Measurements from ENCODE around the gene SAPCD2. TPM values are rescaled to one million over a fixed set of nuclear protein-coding genes. Genes with fewer than 3 reads are reported as not detected.

Gene SAPCD2
- total and polyA plus RNA-seq, 2 experiments from 2014 or later: 4.7 to 42.1 TPM

DNA sequence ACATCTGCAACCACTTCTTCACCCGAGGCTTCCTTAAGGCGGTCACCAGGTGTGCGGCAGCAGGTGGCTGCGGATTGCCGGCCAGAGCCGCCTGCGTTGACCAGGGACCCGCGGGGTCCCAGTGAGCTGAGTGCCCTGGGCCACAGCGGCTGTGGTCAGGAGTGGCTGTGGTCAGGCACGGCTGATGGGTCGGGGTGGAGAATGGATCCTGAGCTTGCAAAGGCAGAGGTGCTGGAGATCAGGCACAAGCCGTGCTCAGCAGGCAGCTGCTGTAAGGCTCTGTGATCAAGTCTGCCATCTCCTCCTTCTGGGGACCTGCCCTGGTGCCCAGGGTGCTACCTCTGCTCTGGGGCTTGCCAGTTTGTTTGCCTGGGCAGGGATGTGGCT, 9.0 kb upstream of the SAPCD2 start:
- Histone ChIP-seq H3K9me3 (ENCODE audit: low read depth) (no peaks in the 10 kb centered on the region), H3K36me3 (no peaks in the 10 kb centered on the region), H3K27ac (no peak overlapping the region), H3K4me3 (no peak overlapping the region), H3K4me1 (ENCODE audit: low read depth) (no peaks in the 10 kb centered on the region), H3K27me3 (peaks cover 33% of the 10 kb centered on the region)
- no peak for TF ChIP-seq CTCF (IDR thresholded peaks at IDR 0.05; ENCODE audit: low read depth, low read length)
- DNase-seq (ENCODE audit: low read depth in 1 of 2, low spot score in 1 of 2): no peak

GRCh38 chr9:137078701-137079400, 8.5 kb upstream of the SAPCD2 start:
- H3K4me3 ChIP-seq: peak overlapping the region; percentile 40
- H3K27ac ChIP-seq: no peak overlapping the region
- H3K4me1 ChIP-seq (ENCODE audit: low read depth): no peaks in the 10 kb centered on the region
- peaks cover 33% of the 10 kb centered on the region for H3K27me3 ChIP-seq
- no peaks in the 10 kb centered on the region for H3K36me3 ChIP-seq
- no peak for DNase-seq (ENCODE audit: low read depth in 1 of 2, low spot score in 1 of 2)
- no peaks in the 10 kb centered on the region for H3K9me3 ChIP-seq (ENCODE audit: low read depth)
- TF ChIP-seq CTCF (IDR thresholded peaks at IDR 0.05; ENCODE audit: low read depth, low read length): no peak

- H3K4me1 ChIP-seq (ENCODE audit: low read depth): no peaks in the 10 kb centered on the region
- H3K27me3 ChIP-seq: peaks cover 33% of the 10 kb centered on the region
- H3K36me3 ChIP-seq: no peaks in the 10 kb centered on the region
- no peaks in the 10 kb centered on the region for H3K9me3 ChIP-seq (ENCODE audit: low read depth)
- DNase-seq (ENCODE audit: low read depth in 1 of 2, low spot score in 1 of 2): peak in 1 of 2 donors; percentile 13
- peak overlapping the region; percentile 40 for H3K4me3 ChIP-seq
- no peak for TF ChIP-seq CTCF (IDR thresholded peaks at IDR 0.05; ENCODE audit: low read depth, low read length)
- no peak overlapping the region for H3K27ac ChIP-seq
Observed at GRCh38 chr9:137077758-137078693, 7.7 kb upstream of the SAPCD2 start.

DNA sequence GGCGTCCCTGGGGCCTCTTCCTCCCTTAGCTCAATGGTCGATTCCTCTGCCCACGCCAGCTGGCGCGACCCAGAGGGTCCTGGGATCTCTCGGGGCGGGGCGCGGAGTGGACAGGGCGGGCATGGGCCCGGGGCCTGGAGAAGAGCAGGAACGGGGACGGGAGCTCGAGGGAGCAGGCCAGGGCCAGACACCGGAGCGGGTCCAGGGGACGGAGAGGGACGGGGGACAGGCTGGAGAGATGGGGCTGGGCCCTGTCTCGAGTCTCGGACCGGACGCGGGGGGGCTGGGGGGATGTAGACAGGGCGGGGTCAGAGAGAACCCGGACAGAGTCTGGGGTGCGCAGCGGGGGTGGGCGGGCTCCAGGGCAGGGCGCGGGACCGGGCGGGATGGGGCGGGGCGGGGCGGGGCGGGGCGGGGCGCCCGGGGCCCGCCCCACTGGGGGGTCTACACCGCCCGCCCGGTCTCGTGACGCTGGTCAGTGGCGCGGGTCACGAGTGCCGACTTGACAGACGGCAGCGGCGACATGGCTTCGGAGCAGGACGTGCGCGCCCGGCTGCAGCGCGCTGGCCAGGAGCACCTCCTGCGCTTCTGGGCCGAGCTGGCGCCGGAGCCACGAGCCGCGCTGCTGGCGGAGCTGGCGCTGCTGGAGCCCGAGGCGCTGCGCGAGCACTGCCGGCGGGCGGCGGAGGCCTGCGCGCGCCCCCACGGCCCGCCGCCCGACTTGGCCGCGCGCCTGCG, 6.8 kb upstream of the SAPCD2 start, which contains the start of gene UAP1L1:
Gene UAP1L1 (plus strand): TSS at position 508 of the 738 bp plus-strand sequence. CDS start 16 bp downstream, at position 524.
- TF ChIP-seq CTCF (IDR thresholded peaks at IDR 0.05; ENCODE audit: low read depth, low read length): no peak
- no peaks in the 10 kb centered on the region for H3K4me1 ChIP-seq (ENCODE audit: low read depth)
- no peak within 1 kb of the TSS for H3K27ac ChIP-seq
- H3K27me3 ChIP-seq: peaks cover 33% of the 10 kb centered on the region
- H3K9me3 ChIP-seq (ENCODE audit: low read depth): no peaks in the 10 kb centered on the region
- DNase-seq (ENCODE audit: low read depth in 1 of 2, low spot score in 1 of 2): peak; percentile 65 to 75
- peak within 1 kb of the TSS; percentile 40 for H3K4me3 ChIP-seq
- H3K36me3 ChIP-seq: no peaks in the 10 kb centered on the region

DNA sequence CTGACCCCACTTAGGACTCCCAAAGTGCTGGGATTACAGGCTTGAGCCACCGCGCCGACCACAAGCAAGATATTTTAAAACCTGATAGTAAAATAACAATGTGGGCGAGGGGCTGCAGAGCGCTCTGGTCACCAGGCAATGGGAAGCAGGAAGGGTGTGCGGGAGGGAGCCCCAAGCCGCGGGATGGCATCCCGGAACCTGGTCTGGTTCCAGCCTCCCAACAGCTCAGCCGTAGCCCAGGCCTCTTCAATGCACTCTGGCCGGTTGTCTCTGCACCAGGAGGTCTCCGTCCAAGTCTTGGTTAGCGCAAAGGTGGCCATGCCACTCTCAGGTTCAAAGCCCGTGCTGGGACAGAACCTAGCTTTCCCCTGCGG, 6.3 kb upstream of the SAPCD2 start:
- Histone ChIP-seq H3K27me3 (peaks cover 33% of the 10 kb centered on the region), H3K4me1 (ENCODE audit: low read depth) (no peaks in the 10 kb centered on the region), H3K9me3 (ENCODE audit: low read depth) (no peaks in the 10 kb centered on the region), H3K36me3 (no peaks in the 10 kb centered on the region), H3K4me3 (peak overlapping the region; percentile 40), H3K27ac (no peak overlapping the region)
- TF ChIP-seq CTCF (IDR thresholded peaks at IDR 0.05; ENCODE audit: low read depth, low read length): no peak
- DNase-seq (ENCODE audit: low read depth in 1 of 2, low spot score in 1 of 2): no peak

All from cardiac muscle cell (in vitro differentiated cells and primary cell).